NCI-H2107 (cell line): ENCODE results near the gene MEIS1.
"Not testable (repeated sequence)": the region's sequence is repeated elsewhere in the genome, so short reads cannot be mapped to it uniquely, and the experiment has no call there.

Experiments used
- DNase-seq: peaks from one replicate; lab custom pipeline; 2025; lab: John Stamatoyannopoulos, UW

MEIS1 gene

GRCh38 chr2:66467718-66468117 is 32.8 kb downstream of the MEIS1 start:
- no peak for DNase-seq

GRCh38 chr2:66469214-66469902 is 34.4 kb downstream of the MEIS1 start:
- no peak for DNase-seq

- DNase-seq, result no peak
Measured at GRCh38 chr2:66470199-66470598, 35.3 kb downstream of the MEIS1 start.

DNA sequence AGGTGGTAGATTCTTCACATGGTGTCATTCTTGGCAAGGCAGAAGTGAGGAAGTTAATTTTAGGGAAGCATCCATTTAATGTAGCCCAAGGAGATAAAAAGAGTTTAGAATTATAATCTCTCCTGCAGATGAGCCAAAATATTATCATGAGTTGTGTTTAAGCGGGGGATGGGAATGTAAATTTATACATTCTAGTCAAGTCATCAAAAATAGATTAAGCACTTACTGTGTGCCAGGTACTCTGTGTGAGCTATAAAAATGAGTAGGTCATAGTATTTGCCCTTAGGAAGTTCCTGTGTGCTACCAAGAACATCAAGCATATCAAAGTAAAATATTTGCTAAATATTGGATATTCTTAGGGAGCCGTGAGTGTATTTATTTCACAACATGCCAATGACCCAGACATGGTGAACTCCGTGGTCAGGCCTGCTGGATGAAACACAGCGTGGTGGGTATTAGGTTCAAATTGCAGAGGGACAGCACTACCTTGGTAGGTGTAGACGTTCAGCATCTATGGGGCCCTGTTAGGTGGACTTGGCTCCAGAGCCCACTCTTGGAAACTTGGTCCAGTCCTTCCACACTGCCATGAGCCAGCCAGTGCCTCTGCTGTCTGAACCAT is 37.4 kb downstream of the MEIS1 start:
- no peak for DNase-seq

DNA sequence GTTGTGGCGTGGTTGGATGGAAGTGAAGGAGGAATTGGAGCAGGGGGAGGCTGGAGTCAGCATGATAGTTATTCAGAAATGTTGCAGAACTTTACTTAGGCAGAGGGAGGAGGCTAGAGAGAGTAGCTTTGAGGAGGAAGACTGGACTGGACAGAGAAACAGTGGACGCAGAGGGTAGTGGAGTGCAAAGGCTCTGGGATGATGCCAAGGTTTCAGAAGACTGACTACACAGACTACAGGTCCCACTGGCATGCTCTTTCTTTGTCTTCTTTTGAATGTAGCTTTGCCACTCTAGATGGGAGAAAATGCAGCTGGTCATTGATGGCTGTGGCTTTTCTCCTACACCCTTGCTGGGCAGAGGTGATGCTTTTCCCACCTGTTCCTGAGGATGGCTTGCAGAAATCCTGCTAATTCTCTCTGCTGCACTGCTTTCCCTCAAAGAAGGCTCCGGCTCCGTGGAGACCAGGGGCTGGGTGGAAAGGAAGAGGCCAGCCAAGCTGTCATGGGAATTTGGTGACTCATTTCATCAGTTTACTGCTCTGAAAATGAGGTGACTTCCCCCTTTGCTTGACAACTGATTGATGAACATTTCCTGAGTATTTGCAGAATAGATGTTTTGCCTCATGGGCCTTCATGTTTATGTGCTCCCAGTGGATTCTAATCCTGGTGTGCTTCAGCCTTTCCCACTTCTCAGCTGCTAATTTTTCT is 42.4 kb downstream of the MEIS1 start:
- no peak for DNase-seq

- no peak for DNase-seq
Measured at GRCh38 chr2:66478299-66478698, 43.4 kb downstream of the MEIS1 start.

DNA sequence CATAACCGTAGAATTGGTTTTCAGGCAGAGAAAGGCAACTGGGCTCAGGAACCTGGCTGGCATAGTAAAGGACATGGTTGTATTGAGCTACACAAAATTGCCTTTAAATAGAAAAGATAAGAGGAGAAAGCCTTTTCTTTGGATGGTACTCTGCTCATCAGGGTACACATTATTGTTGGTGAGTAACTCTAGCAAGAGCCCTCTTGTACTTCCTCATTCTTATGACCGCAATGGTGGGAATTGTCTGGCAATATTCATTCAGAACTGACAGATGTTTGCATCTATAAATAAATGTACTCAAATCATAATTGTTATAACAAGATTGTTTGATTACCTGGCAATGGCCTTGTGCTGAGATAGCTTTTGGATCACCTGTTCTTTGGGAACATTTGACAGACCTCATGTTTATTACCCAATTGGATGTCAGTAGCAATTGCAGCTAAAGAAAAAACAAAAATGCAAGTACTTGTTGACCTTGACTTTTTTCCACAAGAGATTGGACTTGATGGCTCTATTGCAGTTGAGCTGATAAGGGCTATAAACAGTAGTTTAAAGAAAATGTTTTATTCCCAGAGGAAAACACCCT is 43.9 kb downstream of the MEIS1 start:
- no peak for DNase-seq

GRCh38 chr2:66481100-66481549 is 46.2 kb downstream of the MEIS1 start:
- DNase-seq, result no peak

GRCh38 chr2:66485252-66485651 is 50.3 kb downstream of the MEIS1 start:
- DNase-seq, result not testable (repeated sequence)

DNA sequence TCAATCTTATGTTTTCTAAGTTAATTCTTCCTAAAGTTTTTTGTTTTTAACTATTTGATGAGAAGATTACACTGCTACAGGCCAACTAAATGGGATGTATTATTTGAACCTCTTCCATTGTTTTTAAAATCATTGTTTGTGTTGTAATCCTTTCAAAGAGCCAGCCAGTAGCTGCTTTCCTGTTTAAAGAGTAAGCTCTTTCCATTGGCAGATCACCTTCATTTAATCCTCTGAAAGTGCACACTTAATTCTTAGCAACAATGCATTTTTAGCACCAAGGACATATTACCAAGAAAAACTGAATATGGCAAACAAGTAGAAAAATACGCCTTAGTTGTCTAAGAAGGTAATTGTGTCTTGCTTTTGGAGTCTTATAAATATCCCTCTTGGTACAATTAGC is 54.0 kb downstream of the MEIS1 start:
- DNase-seq, result no peak

DNA sequence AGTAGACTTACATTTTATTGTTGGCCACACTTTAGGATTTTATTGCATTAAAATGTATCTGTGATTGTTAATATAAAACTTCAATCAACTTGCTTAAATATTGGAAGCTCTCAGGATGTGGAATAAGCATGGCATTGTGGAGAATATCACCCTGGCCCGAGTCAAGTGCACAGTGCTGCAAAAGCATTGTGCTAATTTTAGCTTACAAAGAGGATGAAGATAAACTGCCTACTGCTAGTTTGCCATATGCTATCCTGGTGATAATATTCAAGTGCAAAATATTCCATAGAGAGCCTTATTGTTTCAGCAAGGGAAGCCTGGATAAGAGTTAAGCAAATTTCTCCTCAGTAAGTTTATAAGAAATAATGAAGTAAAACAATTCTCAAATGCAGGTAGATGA is 54.5 kb downstream of the MEIS1 start:
- no peak for DNase-seq

DNA sequence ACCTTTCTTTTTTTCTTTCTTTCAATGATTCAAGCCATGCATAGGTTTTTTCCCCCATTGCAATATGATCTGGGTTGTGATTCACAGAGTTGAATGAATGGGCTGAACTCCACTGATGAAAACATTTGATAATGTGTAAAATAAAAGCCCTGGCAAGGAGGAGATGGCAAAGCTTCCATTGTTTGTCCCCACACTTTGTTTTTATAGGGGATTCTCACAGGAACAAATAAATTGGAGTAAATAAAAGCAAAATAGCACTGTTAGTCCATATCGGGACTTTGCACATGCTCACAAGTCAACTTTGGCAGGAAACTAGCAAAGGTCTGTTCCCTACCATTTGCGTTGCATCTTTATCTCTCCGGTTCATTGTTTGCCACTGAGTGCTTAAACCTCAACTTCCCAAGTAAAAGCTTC is 55.7 kb downstream of the MEIS1 start:
- DNase-seq, result no peak

DNA sequence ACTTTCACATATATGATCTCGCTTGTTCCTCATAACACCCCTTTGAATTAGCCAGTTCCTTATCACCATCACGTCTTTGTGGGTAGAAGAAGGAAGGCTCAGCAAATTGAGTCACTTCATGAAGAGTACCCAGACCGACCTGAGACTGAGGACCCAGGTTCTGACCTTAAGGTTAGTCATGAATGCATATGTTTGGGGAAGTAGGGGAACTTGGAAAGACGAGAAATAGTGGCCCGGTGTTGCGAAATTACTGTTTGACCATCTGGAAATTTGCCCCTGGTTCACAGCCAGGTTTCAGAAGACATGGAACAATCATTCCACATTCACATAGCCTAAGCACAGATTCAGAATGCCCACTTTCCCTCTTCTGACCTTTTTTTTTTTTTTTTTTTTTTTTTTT is 59.8 kb downstream of the MEIS1 start:
- no peak for DNase-seq

- no peak for DNase-seq
Measured at GRCh38 chr2:66495788-66496640, 61.1 kb downstream of the MEIS1 start.

DNA sequence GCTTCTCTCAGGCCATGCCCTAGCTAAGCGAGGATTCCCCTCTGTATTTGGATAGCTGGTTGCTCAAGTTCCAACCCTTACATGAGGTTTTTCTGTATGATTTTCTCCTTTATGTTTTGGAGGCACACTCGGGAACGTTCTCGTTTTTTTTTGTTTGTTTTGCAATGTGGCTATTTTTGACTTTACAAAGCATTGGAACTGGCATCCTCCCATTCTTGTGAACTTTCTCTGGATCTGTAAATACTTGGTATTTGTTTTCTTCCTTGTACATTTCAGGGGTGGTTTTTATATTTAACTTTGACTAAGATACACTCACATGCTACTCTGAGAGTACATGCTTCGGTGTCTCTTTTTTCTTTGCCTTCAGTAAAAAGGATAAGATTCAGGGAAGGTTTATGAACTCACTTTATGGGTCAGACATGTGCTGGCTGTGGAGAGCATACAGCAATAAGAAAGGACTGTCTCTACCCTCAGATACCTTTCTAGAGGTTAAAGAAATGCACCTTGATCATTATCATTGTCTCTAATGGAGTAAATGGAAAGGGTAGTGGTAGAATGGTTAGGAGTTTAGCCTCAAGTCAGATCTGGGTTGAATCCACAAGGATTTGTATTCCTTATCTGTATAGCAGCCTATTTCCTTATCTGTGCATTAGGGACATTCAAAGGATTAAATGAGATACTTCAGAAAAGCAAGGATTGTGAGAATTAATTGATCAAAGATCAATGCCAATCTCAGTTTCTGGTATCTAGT is 61.9 kb downstream of the MEIS1 start:
- DNase-seq, result no peak

DNA sequence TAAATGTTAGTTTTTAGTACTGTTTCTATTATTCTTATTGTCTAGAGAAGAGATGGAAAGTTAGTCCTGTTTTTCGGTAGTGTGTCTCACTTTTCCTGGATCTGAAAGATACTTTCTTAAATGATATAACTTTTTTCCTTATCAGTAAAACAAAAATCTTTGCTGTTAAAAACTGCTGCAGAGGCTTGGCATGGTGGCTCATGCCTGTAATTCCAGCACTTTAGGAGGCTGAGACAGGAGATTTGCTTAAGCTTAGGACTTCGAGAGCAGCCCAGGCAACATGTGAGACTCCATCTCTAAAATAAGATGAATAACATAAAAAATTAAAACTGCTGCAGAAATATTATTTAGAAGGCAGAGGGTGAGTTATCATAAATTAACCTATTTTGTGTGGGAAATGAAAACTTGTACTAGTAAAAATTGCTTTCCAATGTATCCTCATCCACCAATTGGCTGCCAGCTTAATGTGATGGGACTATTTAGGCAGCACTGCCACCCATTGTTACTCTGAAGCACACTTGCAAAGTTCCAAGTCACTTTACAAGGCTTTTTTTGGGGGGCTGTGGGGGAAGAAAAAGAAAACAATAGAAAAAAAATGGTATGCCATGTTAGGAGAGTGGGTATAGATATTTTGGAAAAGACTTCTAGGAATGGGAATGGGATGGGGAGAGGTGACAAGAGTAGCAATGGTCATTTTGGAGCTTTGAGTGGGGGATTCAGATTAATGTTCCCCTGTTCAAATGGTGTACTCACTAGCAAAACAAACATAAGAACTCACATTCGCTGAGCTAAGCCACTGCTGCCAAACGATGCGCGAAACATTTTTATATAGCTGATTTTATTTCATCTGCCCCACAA is 62.7 kb downstream of the MEIS1 start:
- DNase-seq, result no peak

GRCh38 chr2:66498289-66498975 is 63.5 kb downstream of the MEIS1 start:
- no peak for DNase-seq

GRCh38 chr2:66501267-66501666 is 66.3 kb downstream of the MEIS1 start:
- no peak for DNase-seq

DNA sequence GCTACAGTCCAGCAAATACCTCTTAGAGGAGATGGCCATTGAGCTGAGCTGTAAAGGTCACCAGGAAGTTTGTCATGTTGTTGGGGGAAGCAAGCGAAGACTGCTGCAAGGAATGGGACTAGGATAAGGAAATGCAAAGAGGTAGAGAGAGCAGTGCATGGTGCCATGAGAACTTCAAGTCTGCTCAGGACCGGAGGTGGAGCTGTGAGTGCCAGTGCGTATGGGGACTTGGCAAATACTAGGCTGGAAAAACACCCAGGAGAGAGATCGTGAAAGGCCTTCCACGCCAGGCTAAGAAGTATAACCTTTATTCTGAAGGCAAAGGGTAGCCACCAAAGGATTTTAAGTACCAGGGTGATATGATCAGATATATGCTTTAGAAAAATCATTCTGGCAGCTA is 71.3 kb downstream of the MEIS1 start:
- DNase-seq, result no peak
